HUDEP-2 (cell line): ENCODE results near the gene ZMYM2.

ENCODE experiments used
- DNase-seq, 76 experiments: peaks; one replicate each; lab custom pipeline; 2025; ENCODE audit not compliant: unreplicated experiment in 76 of 76; lab: John Stamatoyannopoulos, UW

The ZMYM2 gene

GRCh38 chr13:19958155-19959111 lies at the start of gene ZMYM2:
Gene ZMYM2, plus strand, starts transcription at chr13:19958727. Its CDS starts 34,346 bp downstream, at chr13:19993073.
- DNase-seq, result peak; percentile 45 to 98 (median 95)

DNA sequence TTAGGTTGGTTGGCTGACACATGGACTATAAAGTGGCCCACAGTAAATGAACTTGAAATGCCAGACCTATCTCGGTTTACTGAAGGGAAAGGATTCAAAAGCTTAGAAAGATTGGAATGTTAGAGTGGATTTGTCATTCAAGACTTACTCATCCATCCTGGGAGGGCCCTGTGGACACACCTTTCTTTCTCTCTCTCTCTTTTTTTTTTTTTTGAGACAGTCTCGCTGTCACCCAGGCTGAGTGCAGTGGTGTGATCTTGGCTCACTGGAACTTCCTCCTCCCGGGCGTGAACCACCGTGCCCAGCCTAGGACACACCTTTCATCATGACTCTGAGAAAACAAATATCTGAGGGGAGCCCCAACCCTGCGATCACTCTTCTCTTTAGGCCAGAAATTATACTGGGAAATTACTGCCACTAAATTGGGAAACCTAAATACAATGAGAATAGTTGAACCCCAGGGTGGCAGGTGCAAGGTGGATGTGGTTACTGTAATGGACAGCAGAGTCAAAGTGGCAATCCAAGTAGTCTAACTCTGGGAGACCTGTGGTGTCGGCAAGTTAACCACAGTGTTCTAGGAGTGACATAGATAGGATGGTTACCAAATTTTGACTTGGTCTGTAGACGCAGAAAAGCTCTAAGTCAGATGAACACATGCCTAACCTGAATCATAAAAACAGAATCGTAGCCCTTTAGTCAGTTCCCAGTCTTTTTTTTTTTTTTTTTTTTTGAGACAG lies 48.0 kb upstream of the ZMYM2 start:
- no peak for DNase-seq

- DNase-seq, result no peak
Measured at GRCh38 chr13:19927117-19927748, 31.3 kb upstream of the ZMYM2 start.

GRCh38 chr13:19940106-19940505 lies 18.4 kb upstream of the ZMYM2 start:
- DNase-seq, result no peak

DNA sequence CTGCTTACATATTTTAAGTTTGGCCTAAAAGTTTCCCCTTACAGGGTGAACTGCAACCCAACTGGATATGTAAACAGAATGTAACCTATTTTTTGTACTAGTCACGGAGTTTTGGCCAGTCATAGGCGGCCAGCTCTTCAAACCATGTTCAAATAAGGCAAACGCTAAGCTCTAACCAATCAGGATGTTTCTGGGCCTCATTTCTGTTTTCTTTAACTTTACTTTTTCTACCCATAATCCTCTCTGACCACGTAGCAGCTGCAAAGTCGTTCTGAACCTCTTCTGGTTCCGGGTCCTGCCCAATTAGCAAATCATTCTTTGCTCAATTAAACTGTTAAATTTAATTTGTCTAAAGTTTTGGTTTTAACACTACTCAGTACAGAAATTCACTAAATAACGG lies 8.2 kb upstream of the ZMYM2 start:
- DNase-seq, result no peak

GRCh38 chr13:19952850-19953249 lies 5.7 kb upstream of the ZMYM2 start:
- no peak for DNase-seq

GRCh38 chr13:19955873-19956559 lies 2.5 kb upstream of the ZMYM2 start:
- DNase-seq, result no peak

DNA sequence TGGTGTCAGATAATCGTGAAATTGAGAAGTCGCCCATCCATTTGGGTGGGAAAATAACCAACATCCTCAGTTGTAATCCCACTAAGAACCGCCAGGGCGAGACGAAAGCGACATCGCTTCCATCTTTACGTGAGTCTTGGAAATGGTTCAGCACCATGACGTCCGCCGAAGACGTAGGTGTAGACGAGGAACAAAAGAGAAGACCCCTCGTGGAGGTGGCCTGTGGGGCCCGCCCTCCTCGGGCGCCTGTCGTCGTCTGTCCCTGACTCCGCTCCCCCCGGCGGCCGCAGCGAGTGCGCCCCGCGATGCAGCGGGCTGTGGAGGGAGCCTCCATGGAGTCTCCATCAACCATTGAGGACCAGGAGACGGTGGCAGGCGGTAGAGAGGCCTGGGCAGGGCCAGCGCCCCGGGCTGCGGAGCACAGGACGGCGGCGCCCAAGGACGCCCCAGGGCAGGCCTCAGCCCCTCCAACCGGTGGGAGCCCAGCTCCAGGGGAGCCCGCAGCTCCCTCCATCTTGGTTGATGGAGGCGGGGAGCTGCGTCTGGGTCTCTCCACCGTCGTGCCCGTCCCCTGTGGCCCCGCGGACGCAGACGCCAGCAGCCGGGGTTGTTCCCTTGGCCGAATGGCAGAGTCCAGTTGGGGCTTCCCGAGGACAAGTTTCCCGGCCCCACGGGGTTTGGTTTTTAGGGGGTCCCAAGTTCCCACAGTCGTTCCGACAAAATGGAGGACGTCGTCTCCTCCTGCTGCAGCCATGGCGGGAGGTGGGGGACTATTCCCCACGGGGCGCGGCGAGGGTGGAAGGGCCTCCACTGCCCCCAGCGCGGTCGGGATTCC lies 990 bp upstream of the ZMYM2 start:
- peak in 75 of 76 experiments; percentile 16 to 89 (median 72) for DNase-seq

DNA sequence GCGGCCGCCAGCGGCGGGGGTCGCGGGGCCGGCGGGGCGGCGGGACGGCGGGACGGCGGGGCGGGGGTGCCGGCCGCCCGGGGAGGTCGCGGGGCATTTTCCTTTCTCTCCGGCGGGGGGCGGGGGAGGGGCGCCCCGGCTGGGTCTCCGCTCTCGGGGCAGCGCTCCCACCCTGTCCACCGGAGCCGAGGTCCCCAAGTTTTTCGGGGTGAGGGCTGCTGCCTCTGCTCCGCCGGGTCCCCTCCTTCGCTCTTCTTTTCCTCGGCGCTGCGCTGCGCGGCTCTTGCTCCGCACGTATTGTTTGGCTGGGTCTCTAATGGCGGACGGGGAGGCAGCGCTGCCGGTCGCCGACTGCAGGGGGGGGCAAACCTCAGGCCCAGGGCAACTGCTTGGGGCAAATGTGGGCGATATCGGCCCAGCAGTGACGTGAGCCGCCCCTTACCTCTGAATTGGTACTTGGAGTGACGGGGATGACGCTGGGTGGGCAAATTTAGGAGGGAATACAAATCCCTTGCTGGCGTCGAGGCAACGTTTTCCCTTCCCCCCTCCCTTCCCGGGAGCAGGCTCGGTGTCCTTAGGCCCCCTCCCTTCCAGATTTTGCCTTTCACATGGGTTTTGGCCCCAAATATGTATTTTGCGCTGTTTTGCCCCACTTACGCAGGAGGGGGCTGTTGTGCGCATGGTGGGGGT lies 759 bp downstream of the ZMYM2 start:
- DNase-seq, result peak in 59 of 76 experiments; percentile 5 to 65 (median 46)

GRCh38 chr13:19959831-19960652 lies 1.5 kb downstream of the ZMYM2 start:
- DNase-seq, result peak in 73 of 76 experiments; percentile 29 to 88 (median 73)

GRCh38 chr13:19960653-19960976 lies 2.1 kb downstream of the ZMYM2 start:
- DNase-seq, result peak in 2 of 76 experiments; percentile 18 to 42

DNA sequence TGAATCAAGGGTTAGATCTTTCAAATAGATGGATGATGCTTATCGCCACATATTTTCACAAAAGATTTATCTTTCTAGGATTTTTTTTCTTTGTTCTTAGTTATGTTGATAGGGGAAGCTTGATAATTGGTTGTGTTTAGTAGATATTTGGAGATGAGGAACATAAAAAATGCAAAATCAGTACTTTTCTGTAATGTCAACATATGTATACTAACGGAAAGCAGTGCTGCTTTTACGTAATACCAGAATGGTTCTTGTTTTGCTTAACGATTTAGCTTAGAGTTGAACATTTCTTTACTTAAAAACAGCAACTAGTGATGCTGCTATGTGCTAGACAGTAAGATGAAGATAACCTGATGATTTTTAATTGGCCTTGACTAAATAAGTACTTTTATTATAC lies 3.0 kb downstream of the ZMYM2 start:
- DNase-seq, result no peak

DNA sequence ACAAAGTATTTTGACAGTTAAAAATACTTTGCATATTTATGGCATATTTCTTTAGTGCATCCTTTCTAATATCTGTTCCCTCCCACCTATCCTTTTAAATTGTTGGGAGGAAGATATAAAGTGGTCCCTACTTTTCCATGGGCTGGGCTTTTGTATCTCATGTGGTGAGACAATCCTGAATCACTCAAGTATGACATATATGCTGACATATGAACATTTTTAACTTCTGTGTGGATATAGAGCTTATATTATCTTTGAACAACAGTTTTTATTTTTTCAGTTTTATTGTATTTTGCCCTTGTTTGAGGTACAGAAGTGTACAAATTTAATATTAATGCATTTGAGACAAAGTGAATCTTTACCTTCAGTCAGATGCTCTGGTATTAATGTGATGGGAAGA lies 3.4 kb downstream of the ZMYM2 start:
- DNase-seq, result no peak

- no peak for DNase-seq
Measured at GRCh38 chr13:19962894-19963293, 4.4 kb downstream of the ZMYM2 start.

DNA sequence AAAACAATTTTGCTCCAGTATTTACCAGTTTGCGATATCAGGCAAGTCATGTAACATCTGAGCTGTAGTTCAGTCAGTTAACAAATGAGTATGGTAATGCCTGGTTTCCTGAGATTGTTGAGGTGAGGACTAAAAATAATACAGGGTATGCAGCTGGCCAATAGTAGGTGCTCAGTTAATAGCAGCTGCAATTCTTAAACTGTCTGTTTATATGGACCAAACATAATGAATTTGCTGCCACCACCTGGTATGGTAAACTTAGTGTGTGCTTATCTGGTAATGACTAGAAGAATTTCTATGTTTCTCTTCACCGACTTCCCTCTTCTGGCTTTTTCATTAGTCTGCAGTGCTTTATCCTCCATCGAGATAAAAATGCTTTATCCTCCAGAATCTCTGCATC lies 9.1 kb downstream of the ZMYM2 start:
- peak in 6 of 76 experiments; percentile 2 to 24 (median 7) for DNase-seq

DNA sequence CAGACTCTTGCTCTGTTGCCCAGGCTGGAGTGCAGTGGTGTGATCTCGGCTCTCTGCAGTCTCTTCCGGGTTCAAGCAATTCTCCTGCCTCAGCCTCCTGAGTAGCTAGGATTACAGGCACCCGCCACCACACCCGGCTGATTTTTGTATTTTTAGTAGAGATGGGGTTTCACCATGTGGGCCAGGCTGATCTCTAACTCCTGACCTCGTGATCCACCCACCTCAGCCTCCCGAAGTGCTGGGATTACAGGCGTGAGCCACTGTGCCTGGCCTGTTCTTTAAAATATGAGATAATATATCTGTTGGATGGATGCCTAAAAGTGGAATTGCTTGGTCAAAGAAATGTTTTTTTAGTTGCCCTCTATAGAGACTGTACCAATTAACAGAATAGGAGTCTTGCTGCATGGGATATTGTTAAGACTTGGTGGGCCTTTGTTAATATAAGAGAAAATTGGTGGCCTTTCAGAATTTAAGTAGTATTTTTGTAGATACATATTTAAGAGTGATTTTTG lies 16.0 kb downstream of the ZMYM2 start:
- DNase-seq, result peak in 69 of 76 experiments; percentile 1 to 87 (median 57)

DNA sequence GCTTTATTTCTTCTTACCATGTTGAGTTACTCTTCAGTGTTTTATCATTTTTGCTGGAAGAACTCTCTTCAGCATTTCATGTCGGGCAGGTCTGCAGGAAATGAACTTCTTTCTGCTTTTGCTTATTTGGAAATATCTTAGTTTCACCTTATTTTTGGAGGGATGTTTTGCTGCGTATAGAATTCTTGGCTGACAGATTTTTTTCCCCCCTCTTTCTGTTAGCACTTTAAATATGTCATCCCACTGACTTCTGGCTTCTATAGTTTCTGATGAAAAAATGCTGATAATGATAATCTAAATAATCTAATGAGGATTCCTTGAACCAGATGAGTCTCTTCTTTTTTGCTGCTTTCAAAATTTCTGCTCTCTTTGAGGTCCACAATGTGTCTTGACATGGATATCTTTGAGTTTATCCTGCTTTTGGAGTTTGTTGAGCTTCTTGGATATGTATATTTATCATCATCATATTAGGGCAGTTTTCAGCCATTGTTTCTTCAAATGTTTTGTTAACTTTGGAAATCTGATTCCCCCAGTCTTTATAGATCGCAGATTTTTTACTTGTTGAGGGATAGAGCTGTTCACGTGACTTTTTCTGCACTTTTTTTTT lies 20.4 kb downstream of the ZMYM2 start:
- no peak for DNase-seq
